CD4-positive, alpha-beta T cell treated with Interleukin-15 for 4 hours (primary cell): ENCODE data around the gene NUP98.

ENCODE experiments used
- DNase-seq: peaks from one replicate; pipeline ENCODE4 v3.0.0-alpha.2; 2020; ENCODE audit warnings: low spot score

The NUP98 gene

DNA sequence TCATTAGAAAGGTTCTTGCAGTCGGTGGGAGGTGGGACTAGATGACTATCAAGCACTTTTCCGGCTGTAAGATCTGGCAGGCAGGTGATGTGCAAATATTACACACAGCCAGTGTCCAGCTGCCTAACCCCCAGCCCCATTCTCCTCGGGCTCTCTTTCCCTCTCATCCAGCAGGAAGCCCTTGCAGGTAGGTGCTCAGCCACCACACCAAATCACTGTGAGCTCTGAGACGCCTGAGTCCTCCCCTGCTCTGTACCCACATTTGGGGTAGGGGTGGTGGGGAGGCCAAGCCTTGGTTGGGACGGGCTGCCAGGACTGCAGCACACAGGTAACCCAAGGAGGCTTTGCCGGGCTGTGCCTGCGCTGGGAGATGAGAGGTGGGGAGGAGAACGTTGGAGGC, 156.2 kb downstream of the NUP98 start:
- DNase-seq, result no peak

DNA sequence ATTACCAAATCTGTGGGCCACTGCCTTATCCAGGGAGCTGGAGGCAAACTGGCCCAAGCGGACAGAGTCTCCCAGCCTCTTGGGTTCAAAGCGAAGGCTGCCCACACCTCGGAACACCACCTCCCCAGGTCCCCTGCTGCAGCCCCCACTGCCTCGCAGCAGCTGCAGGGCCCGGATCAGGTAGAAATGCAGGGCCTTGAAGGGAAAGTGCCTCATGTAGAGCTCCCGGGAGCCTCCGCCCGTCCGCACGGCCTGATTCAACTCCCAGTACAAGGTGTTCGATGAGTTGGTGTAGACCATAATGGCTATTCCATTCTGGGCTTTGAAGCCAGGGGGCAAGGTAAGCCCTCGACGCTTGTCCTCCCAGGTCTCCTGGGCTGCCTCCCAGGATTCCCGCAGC, 157.5 kb downstream of the NUP98 start:
- no peak for DNase-seq

DNA sequence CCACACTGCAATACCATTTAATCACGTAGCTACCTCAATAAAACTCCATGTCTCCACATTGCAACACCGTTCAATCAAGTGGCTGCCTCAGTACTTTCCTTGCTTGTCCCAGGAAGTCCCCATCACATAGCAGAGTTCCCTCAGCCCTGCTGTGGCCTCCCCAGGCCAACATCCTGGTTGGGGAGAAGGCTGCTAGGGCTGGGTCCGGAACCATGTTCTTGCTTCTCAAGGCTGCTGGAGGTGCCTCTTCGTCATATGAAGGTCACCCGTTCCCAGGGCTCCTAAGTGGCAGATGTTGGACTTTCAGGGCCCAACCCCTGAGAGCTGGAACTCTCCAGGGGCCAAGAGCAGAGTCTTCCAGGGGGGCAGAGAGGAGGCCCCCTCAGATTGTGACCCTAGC, 158.8 kb downstream of the NUP98 start:
- DNase-seq, result no peak

DNA sequence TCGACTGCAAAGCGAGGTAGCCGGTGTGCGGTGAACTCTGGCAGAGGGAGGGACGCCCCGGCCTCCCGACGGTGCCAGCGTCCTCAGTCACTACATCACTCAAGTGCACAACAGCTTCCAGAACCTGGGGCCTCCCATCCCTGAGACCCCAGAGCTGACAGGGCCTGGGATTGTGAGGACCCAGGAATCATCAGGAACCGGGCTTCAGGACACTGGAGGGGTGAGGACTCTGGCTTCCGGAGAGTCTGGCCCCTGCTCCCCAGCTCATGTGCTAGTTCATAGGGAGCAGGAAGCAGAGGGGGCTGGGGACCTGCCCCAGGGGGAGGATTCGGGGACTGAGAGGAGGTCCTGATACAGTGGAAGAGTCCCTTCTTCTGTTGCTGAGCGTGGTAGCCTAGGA, 160.2 kb downstream of the NUP98 start:
- no peak for DNase-seq

DNA sequence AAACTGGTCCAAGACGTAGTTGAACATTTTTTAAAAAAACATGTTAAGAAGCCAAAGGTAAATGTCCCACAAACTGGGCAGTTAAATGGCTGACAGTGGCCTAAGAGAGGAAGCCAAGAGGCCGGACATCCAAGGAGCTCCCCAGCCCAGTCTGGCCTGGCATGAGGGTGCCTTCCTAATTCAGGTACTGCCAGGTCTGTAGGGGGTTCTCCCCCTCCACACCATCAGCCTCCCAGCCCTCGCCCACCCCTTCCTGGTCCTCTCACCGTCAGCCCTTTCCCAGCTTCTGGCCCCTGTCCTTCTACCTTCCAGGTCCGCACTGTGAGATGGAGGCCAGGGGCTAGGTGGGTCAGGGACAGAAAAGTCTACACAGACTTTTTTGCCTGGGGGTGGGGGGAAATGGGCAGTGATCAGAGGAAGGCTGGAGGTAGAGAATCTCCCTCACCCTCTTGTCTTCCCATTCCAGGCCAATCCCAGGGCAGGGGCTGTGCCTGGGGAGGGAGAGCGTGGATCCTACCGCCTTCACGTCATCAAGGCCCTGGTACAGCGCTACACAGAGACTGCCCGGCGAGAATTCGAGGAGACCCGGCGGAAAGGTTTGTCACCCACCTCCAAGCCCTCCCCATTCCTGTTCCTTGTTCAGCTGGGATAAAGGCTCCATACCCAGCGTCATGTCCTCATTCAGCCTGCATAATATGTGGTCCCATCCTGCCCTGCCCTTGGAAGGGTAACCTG, 161.5 kb downstream of the NUP98 start:
- DNase-seq, result no peak

DNA sequence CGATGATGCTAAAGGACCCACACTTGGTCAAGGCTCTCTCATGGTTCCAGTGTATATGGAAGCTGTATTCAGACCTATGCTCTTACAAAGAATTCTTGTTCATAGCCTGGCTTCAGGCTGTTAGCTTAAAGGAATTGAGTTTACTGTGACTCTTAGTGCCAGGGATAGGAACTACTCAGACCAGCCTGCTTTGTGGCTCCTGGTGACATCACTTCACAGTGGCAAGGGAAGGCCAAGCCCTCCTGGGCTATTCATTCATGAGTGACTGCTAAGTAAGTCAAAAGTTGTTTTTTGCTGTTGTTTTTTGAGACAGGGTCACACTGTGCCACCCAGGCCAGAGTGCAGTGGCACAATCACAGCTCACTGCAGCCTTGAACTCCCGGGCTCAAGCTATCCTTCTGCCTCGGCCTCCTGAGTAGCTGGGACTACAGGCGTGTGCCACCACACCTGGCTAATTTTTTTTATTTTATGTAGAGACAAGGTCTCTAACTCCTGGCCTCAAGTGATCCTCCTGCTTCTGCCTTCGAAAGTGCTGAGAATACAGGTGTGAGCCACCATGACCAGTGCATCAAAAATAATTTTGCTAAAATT, 165.2 kb downstream of the NUP98 start:
- no peak for DNase-seq

DNA sequence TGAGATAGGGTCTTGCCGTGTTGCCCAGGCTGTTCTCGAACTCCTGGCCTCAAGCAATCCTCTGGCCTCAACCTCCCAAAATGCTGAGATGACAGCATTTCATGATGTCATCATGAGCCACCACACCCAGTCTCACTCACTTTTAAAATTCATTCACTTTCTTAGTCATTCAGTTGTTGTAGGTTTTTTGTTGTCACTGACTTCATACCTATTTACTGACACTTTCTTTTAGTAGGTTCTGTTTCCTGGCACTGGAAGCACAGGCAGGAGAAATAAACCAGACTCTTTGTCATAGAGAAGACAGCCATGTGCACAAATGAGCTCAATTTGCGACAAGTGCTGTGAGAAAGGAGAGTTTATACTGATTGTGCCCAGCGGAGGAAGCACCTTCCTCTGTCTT, 166.0 kb downstream of the NUP98 start:
- DNase-seq, result no peak

DNA sequence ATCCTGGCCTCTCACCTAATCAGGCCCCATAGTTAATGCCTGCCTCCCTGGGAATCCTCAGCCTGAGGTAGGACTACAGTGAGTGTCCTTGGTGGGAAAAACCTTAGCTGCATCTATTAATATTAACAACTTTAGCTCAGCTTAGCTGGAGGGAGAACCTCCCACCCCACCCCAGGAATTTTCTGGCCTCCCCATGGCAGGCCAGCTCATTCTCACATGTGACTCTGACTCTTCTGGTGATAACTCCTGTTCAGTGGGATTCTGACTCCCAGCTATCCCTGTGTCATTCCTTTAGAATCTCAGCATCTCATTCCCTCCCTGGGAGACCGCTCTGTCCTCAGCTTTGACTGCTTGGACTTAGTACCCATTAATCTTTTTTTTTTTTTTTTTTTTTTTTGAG, 170.1 kb downstream of the NUP98 start:
- no peak for DNase-seq

DNA sequence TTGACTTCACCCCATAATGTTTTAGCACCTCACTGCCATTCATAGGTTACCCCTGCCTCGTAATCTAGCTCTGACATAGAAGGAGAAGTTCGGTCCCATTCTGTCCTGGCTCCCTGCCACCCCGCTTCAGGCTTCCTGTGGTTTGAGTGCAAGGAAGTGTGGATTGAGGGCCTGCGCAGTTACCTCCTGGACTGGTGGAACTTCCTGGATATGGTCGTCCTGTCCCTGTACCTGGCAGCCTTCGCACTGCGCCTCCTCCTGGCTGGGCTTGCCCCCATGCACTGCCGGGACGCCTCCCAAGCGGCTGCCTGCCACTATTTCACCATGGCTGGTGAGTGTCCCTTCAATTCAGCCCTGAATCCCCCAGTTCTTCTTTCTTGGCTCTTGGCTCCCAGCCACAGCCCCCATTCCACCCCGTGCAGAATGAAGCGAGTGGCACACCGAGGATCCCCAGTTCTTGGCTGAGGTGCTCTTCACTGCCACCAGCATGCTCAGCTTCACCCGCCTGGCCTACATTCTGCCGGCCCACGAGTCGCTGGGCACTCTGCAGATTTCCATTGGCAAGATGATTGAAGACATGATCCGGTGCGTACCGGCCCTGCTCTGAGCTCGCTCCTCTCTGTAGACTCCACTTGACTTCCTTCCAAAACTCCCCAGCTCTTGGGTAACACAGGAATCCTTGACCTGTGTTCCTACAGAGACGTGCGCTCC, 170.9 kb downstream of the NUP98 start:
- DNase-seq, result no peak
